ENCODE measurements around the gene SH3RF3. TPM values are rescaled to one million over a fixed set of nuclear protein-coding genes. Genes with fewer than 3 reads are reported as not detected.

Gene SH3RF3
- total and polyA plus RNA-seq, 10 of the 15 experiments (the other 5 are each of a cell fraction or from before 2014, with no cell fraction given): 0.08 to 8.8 (median 2.3) TPM

DNA sequence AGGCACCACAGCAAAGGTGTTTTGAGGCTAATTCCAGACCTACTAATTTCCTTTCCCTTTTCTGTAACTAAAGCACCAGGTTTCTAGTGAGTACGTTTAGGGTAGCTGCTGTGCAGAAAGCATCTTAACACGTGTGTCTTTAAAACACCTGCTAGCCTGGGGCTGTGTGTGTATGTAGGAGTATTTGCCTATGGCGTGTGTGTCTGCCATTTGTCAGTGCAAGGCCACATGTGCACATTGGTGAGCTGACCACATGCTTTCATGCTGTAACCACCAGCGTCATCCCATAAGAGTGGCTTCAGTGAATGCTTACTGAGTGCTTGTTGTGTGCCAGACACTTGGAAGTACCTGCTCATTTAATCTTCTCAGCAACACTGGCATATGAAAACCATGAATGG lies 243.2 kb downstream of the SH3RF3 start (continued):
- TF ChIP-seq, protein P1, sequence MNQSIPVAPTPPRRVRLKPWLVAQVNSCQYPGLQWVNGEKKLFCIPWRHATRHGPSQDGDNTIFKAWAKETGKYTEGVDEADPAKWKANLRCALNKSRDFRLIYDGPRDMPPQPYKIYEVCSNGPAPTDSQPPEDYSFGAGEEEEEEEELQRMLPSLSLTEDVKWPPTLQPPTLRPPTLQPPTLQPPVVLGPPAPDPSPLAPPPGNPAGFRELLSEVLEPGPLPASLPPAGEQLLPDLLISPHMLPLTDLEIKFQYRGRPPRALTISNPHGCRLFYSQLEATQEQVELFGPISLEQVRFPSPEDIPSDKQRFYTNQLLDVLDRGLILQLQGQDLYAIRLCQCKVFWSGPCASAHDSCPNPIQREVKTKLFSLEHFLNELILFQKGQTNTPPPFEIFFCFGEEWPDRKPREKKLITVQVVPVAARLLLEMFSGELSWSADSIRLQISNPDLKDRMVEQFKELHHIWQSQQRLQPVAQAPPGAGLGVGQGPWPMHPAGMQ (IDR thresholded peaks at IDR 0.05; ENCODE audit: borderline replicate concordance): no peak
- TF ChIP-seq CBX5 (IDR thresholded peaks at IDR 0.05; ENCODE audit: low read depth) (no peak), CHD4 (IDR thresholded peaks at IDR 0.05) (no peak)

DNA sequence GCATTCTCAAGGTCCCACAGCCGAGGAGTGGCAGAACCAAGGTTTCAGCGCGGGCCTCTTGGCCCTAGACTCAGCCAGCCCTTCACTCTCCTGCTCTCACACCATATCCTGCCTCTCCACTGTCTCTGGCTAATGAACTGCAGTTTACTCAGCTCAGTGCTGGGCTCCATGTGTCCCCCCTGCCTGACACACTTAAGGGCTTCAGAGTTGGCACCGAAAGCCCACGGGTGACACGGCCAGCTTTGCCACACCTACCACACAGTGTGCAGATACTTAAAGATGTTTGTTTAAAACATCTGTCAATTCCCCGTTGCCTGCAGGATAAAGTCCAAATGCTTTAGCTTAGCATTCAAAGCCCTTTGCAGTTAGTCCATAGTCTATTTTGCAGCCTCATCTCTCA lies 243.6 kb downstream of the SH3RF3 start:
- H3K27me3 ChIP-seq (replicated peaks in 1 of 2; ENCODE audit: control insufficient read depth in 2 of 2, insufficient read depth in 2 of 2, low read length in 1 of 2): no peaks in the 10 kb centered on the region; a peak in 1 of 4 replicates
- intact Hi-C loops (cut with micrococcal nuclease; ENCODE audit: unreplicated experiment) (no loop called here), in situ Hi-C loops (cut with MboI) (no loop called here)
- BruUV-seq (replicated peaks): no TSS peak
- DNase-seq (ENCODE audit: low read depth, low spot score) (no peak), FAIRE-seq (no peak), ATAC-seq (no peak)
- POLR2A ChIA-PET: no interaction called here
- 78% methylated on average over 7 of the region's 7 CpGs for WGBS (ENCODE audit: insufficient coverage, insufficient replicate concordance, low lambda C conversion rate, missing lambda C conversion rate)
- no peak overlapping the region for H3K27ac ChIP-seq (ENCODE audit: control insufficient read depth, insufficient read depth)
- SMC1A ChIA-PET (ENCODE audit: uncharacterized antibody, unreplicated experiment): no interaction called here
- no peak overlapping the region for H3K4me2 ChIP-seq (ENCODE audit: control insufficient read depth, insufficient read depth)
- H3K9ac ChIP-seq (ENCODE audit: control insufficient read depth, insufficient read depth, low read length): no peak overlapping the region
- H4K20me1 ChIP-seq (ENCODE audit: control insufficient read depth, insufficient read depth): no peaks in the 10 kb centered on the region
- no peaks in the 10 kb centered on the region; a peak in 2 of 4 replicates for H3K36me3 ChIP-seq (ENCODE audit: control insufficient read depth in 2 of 2, insufficient read depth in 2 of 2, low read length in 1 of 2)
- H3K79me2 ChIP-seq (ENCODE audit: control insufficient read depth, insufficient read depth, low read length): no peaks in the 10 kb centered on the region
- no peak for TF ChIP-seq ZNF622 (IDR thresholded peaks at IDR 0.05)
- TF ChIP-seq, protein P2, sequence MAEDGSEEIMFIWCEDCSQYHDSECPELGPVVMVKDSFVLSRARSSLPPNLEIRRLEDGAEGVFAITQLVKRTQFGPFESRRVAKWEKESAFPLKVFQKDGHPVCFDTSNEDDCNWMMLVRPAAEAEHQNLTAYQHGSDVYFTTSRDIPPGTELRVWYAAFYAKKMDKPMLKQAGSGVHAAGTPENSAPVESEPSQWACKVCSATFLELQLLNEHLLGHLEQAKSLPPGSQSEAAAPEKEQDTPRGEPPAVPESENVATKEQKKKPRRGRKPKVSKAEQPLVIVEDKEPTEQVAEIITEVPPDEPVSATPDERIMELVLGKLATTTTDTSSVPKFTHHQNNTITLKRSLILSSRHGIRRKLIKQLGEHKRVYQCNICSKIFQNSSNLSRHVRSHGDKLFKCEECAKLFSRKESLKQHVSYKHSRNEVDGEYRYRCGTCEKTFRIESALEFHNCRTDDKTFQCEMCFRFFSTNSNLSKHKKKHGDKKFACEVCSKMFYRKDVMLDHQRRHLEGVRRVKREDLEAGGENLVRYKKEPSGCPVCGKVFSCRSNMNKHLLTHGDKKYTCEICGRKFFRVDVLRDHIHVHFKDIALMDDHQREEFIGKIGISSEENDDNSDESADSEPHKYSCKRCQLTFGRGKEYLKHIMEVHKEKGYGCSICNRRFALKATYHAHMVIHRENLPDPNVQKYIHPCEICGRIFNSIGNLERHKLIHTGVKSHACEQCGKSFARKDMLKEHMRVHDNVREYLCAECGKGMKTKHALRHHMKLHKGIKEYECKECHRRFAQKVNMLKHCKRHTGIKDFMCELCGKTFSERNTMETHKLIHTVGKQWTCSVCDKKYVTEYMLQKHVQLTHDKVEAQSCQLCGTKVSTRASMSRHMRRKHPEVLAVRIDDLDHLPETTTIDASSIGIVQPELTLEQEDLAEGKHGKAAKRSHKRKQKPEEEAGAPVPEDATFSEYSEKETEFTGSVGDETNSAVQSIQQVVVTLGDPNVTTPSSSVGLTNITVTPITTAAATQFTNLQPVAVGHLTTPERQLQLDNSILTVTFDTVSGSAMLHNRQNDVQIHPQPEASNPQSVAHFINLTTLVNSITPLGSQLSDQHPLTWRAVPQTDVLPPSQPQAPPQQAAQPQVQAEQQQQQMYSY (CRISPR knock-in tag; IDR thresholded peaks at IDR 0.05): no peak
- no peak for TF ChIP-seq STAT1 (conservative IDR thresholded peaks at IDR 0.05)
- no peak for TF ChIP-seq SUZ12 (IDR thresholded peaks at IDR 0.05; ENCODE audit: unreplicated experiment)
- TF ChIP-seq, protein P3, sequence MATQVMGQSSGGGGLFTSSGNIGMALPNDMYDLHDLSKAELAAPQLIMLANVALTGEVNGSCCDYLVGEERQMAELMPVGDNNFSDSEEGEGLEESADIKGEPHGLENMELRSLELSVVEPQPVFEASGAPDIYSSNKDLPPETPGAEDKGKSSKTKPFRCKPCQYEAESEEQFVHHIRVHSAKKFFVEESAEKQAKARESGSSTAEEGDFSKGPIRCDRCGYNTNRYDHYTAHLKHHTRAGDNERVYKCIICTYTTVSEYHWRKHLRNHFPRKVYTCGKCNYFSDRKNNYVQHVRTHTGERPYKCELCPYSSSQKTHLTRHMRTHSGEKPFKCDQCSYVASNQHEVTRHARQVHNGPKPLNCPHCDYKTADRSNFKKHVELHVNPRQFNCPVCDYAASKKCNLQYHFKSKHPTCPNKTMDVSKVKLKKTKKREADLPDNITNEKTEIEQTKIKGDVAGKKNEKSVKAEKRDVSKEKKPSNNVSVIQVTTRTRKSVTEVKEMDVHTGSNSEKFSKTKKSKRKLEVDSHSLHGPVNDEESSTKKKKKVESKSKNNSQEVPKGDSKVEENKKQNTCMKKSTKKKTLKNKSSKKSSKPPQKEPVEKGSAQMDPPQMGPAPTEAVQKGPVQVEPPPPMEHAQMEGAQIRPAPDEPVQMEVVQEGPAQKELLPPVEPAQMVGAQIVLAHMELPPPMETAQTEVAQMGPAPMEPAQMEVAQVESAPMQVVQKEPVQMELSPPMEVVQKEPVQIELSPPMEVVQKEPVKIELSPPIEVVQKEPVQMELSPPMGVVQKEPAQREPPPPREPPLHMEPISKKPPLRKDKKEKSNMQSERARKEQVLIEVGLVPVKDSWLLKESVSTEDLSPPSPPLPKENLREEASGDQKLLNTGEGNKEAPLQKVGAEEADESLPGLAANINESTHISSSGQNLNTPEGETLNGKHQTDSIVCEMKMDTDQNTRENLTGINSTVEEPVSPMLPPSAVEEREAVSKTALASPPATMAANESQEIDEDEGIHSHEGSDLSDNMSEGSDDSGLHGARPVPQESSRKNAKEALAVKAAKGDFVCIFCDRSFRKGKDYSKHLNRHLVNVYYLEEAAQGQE (IDR thresholded peaks at IDR 0.05; ENCODE audit: low read depth, low read length): no peak
- TF ChIP-seq, protein P4, sequence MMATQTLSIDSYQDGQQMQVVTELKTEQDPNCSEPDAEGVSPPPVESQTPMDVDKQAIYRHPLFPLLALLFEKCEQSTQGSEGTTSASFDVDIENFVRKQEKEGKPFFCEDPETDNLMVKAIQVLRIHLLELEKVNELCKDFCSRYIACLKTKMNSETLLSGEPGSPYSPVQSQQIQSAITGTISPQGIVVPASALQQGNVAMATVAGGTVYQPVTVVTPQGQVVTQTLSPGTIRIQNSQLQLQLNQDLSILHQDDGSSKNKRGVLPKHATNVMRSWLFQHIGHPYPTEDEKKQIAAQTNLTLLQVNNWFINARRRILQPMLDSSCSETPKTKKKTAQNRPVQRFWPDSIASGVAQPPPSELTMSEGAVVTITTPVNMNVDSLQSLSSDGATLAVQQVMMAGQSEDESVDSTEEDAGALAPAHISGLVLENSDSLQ (IDR thresholded peaks at IDR 0.05): no peak
- H3K4me3 ChIP-seq: no peak overlapping the region
- H2AFZ ChIP-seq (ENCODE audit: control insufficient read depth, low read depth, low read length): no peak overlapping the region
- H3K9me3 ChIP-seq (replicated peaks; ENCODE audit: control insufficient read depth, insufficient read depth, low read length): no peaks in the 10 kb centered on the region
- RAD21 ChIA-PET (ENCODE audit: unreplicated experiment): no interaction called here
- no peaks in the 10 kb centered on the region for H3K4me1 ChIP-seq (ENCODE audit: control insufficient read depth, insufficient read depth, low read length)
- CTCF ChIA-PET: interaction anchor here (0.9 kb wide), 1 partner anchor 31 kb away, joined by 3 read pairs; no protein-coding TSS in a partner anchor

All from GM12878 (cell line).